ENCODE results near the gene ATG9B.

DNA sequence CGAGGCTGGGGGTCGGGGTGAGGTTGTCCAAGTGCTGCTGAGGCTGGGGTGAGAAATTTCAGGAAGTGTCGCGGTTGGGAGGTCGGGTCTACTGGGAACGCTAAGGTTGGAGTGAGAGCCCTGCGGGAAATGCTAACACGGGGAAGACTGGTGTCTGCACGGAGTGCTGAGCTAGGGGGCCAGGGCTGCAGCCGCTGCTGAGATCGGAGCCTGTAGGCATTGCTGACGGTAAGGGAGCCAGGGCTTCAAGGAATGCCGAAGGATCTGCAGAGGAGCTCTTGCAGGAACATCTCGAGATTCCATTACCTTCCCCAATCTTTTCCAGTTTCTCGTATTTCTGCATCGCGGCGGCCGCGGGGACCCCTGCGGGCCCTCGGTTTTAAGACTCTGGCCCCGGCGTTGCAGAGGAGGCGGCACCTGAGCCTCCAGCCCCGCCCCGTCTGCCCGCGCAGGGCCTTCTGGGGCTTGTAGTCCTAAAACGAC is 33.3 kb upstream of the ATG9B start, which contains the start of gene CDK5:
- TF ChIP-seq TCF4 (CRISPR knock-in tag; IDR thresholded peaks at IDR 0.05; ENCODE audit: borderline replicate concordance): no peak
- TF ChIP-seq ZC3H10 (CRISPR knock-in tag; IDR thresholded peaks at IDR 0.05): no peak
- no peak for TF ChIP-seq SNAI2 (CRISPR knock-in tag; IDR thresholded peaks at IDR 0.05)
- TF ChIP-seq, protein P1, sequence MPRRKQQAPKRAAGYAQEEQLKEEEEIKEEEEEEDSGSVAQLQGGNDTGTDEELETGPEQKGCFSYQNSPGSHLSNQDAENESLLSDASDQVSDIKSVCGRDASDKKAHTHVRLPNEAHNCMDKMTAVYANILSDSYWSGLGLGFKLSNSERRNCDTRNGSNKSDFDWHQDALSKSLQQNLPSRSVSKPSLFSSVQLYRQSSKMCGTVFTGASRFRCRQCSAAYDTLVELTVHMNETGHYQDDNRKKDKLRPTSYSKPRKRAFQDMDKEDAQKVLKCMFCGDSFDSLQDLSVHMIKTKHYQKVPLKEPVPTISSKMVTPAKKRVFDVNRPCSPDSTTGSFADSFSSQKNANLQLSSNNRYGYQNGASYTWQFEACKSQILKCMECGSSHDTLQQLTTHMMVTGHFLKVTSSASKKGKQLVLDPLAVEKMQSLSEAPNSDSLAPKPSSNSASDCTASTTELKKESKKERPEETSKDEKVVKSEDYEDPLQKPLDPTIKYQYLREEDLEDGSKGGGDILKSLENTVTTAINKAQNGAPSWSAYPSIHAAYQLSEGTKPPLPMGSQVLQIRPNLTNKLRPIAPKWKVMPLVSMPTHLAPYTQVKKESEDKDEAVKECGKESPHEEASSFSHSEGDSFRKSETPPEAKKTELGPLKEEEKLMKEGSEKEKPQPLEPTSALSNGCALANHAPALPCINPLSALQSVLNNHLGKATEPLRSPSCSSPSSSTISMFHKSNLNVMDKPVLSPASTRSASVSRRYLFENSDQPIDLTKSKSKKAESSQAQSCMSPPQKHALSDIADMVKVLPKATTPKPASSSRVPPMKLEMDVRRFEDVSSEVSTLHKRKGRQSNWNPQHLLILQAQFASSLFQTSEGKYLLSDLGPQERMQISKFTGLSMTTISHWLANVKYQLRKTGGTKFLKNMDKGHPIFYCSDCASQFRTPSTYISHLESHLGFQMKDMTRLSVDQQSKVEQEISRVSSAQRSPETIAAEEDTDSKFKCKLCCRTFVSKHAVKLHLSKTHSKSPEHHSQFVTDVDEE (CRISPR knock-in tag; IDR thresholded peaks at IDR 0.05): no peak
- TF ChIP-seq PPARA (CRISPR knock-in tag; IDR thresholded peaks at IDR 0.05; ENCODE audit: borderline replicate concordance): no peak
- TF ChIP-seq, protein P2, sequence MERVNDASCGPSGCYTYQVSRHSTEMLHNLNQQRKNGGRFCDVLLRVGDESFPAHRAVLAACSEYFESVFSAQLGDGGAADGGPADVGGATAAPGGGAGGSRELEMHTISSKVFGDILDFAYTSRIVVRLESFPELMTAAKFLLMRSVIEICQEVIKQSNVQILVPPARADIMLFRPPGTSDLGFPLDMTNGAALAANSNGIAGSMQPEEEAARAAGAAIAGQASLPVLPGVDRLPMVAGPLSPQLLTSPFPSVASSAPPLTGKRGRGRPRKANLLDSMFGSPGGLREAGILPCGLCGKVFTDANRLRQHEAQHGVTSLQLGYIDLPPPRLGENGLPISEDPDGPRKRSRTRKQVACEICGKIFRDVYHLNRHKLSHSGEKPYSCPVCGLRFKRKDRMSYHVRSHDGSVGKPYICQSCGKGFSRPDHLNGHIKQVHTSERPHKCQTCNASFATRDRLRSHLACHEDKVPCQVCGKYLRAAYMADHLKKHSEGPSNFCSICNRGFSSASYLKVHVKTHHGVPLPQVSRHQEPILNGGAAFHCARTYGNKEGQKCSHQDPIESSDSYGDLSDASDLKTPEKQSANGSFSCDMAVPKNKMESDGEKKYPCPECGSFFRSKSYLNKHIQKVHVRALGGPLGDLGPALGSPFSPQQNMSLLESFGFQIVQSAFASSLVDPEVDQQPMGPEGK (CRISPR knock-in tag; IDR thresholded peaks at IDR 0.05; ENCODE audit: borderline replicate concordance): no peak
- TF ChIP-seq TOX (CRISPR knock-in tag; IDR thresholded peaks at IDR 0.05; ENCODE audit: borderline replicate concordance): no peak

Data from SK-N-SH treated with all-trans-retinoic acid at 6 μM for 48 hours (cell line).